22Rv1 (cell line): ENCODE measurements around the gene FYN.

ENCODE experiments used
- ZFX ChIP-seq: fragments of 450-650 bp; IDR thresholded peaks from 2 replicates; pipeline ENCODE4 v1.6.1; 2017; ENCODE audit warnings: antibody characterized with exemption, borderline replicate concordance
- TF ChIP-seq, protein P1 (sequence below): fragments of 450-650 bp; IDR thresholded peaks from 2 replicates; pipeline ENCODE4 v1.5.1; 2017; ENCODE audit warnings: mild to moderate bottlenecking

DNA sequence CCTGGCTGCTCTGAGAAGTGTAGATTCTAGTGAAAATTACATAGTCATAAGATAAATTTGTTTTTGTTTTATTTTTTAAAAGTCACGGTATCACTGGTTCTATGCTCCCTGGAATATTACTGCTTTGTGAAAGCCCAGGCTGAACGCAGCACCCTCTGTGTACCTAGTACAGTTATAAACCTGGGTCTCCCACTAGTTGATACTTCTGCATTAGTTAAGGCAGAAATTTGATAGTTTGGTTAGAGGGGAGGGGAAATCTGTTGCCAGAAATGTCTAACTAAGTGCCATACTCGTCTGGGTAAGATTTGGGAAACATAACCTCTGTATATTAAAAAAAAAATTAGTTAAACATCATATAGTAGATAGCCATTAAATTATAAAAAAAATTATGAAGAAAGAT, 156.9 kb downstream of the FYN start:
- TF ChIP-seq, protein P1, sequence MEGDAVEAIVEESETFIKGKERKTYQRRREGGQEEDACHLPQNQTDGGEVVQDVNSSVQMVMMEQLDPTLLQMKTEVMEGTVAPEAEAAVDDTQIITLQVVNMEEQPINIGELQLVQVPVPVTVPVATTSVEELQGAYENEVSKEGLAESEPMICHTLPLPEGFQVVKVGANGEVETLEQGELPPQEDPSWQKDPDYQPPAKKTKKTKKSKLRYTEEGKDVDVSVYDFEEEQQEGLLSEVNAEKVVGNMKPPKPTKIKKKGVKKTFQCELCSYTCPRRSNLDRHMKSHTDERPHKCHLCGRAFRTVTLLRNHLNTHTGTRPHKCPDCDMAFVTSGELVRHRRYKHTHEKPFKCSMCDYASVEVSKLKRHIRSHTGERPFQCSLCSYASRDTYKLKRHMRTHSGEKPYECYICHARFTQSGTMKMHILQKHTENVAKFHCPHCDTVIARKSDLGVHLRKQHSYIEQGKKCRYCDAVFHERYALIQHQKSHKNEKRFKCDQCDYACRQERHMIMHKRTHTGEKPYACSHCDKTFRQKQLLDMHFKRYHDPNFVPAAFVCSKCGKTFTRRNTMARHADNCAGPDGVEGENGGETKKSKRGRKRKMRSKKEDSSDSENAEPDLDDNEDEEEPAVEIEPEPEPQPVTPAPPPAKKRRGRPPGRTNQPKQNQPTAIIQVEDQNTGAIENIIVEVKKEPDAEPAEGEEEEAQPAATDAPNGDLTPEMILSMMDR, result no peak
- no peak for TF ChIP-seq ZFX
